Measurements from ENCODE around the gene ARL6IP1. TPM values are rescaled to one million over a fixed set of nuclear protein-coding genes. Genes with fewer than 3 reads are reported as not detected.
"Not testable (repeated sequence)": the region's sequence is repeated elsewhere in the genome, so short reads cannot be mapped to it uniquely, and the experiment has no call there.

Gene ARL6IP1
- polyA plus RNA-seq, 1 of the 3 experiments (the other 2 are of a cell fraction), result 95.8 TPM

GRCh38 chr16:18774651-18775050 is 26.7 kb downstream of the ARL6IP1 start:
- H3K9ac ChIP-seq; POLR2A ChIA-PET; H4K20me1 ChIP-seq (ENCODE audit: insufficient read depth); H3F3A ChIP-seq (replicated peaks; ENCODE audit: insufficient read depth); H3K79me2 ChIP-seq (ENCODE audit: insufficient read depth); DNase-seq; H3K4me2 ChIP-seq; H3K9me2 ChIP-seq; H3K4me3 ChIP-seq (ENCODE audit: low read depth in 2 of 2, low read length in 1 of 2); CTCF ChIA-PET; H3K9me3 ChIP-seq; H3K27ac ChIP-seq (ENCODE audit: low read depth in 2 of 2, low read length in 1 of 2); H3K27me3 ChIP-seq (ENCODE audit: insufficient read depth); H2AFZ ChIP-seq (ENCODE audit: low read depth); H3K36me3 ChIP-seq (replicated peaks in 1 of 2; ENCODE audit: control insufficient read depth in 1 of 2, insufficient read depth in 2 of 2, low read length in 1 of 2); H3K4me1 ChIP-seq (ENCODE audit: control insufficient read depth in 1 of 2, insufficient read depth in 2 of 2, low read depth in 1 of 2, low read length in 1 of 2): not testable (repeated sequence)
- WGBS (ENCODE audit: low lambda C conversion rate), result 95% methylated on average over 4 of the region's 4 CpGs

GRCh38 chr16:18772171-18772570 is 29.2 kb downstream of the ARL6IP1 start:
- CTCF ChIA-PET; H3K4me2 ChIP-seq; H3K9me2 ChIP-seq; H3K9ac ChIP-seq; H4K20me1 ChIP-seq (ENCODE audit: insufficient read depth); H3K27me3 ChIP-seq (ENCODE audit: insufficient read depth); H2AFZ ChIP-seq (ENCODE audit: low read depth); H3F3A ChIP-seq (replicated peaks; ENCODE audit: insufficient read depth); H3K9me3 ChIP-seq; H3K27ac ChIP-seq (ENCODE audit: low read depth in 2 of 2, low read length in 1 of 2); H3K79me2 ChIP-seq (ENCODE audit: insufficient read depth); H3K36me3 ChIP-seq (replicated peaks in 1 of 2; ENCODE audit: control insufficient read depth in 1 of 2, insufficient read depth in 2 of 2, low read length in 1 of 2); POLR2A ChIA-PET; DNase-seq; H3K4me3 ChIP-seq (ENCODE audit: low read depth in 2 of 2, low read length in 1 of 2); H3K4me1 ChIP-seq (ENCODE audit: control insufficient read depth in 1 of 2, insufficient read depth in 2 of 2, low read depth in 1 of 2, low read length in 1 of 2): not testable (repeated sequence)
- 89% methylated on average over 7 of the region's 7 CpGs for WGBS (ENCODE audit: low lambda C conversion rate)

- H3K79me2 ChIP-seq (ENCODE audit: insufficient read depth); H3K9ac ChIP-seq; H3K4me2 ChIP-seq; H3K4me1 ChIP-seq (ENCODE audit: control insufficient read depth in 1 of 2, insufficient read depth in 2 of 2, low read depth in 1 of 2, low read length in 1 of 2); H3K9me3 ChIP-seq; H3K9me2 ChIP-seq; H3K36me3 ChIP-seq (replicated peaks in 1 of 2; ENCODE audit: control insufficient read depth in 1 of 2, insufficient read depth in 2 of 2, low read length in 1 of 2); POLR2A ChIA-PET; H4K20me1 ChIP-seq (ENCODE audit: insufficient read depth); H3K4me3 ChIP-seq (ENCODE audit: low read depth in 2 of 2, low read length in 1 of 2); CTCF ChIA-PET; H3K27me3 ChIP-seq (ENCODE audit: insufficient read depth); H2AFZ ChIP-seq (ENCODE audit: low read depth); H3K27ac ChIP-seq (ENCODE audit: low read depth in 2 of 2, low read length in 1 of 2); H3F3A ChIP-seq (replicated peaks; ENCODE audit: insufficient read depth); DNase-seq: not testable (repeated sequence)
- 86% methylated on average over 11 of the region's 11 CpGs for WGBS (ENCODE audit: low lambda C conversion rate)
Observed at GRCh38 chr16:18770336-18770962, 30.9 kb downstream of the ARL6IP1 start.

- not testable (repeated sequence) for H3K9me2 ChIP-seq; H3K36me3 ChIP-seq (replicated peaks in 1 of 2; ENCODE audit: control insufficient read depth in 1 of 2, insufficient read depth in 2 of 2, low read length in 1 of 2)
Observed at GRCh38 chr16:18767217-18767616, 34.1 kb downstream of the ARL6IP1 start.

GRCh38 chr16:18762713-18763112 is 38.6 kb downstream of the ARL6IP1 start:
- H3K4me3 ChIP-seq (ENCODE audit: low read depth in 2 of 2, low read length in 1 of 2); DNase-seq; POLR2A ChIA-PET; H3K4me2 ChIP-seq; H3K9me3 ChIP-seq; H3K4me1 ChIP-seq (ENCODE audit: control insufficient read depth in 1 of 2, insufficient read depth in 2 of 2, low read depth in 1 of 2, low read length in 1 of 2); CTCF ChIA-PET; H2AFZ ChIP-seq (ENCODE audit: low read depth); H4K20me1 ChIP-seq (ENCODE audit: insufficient read depth); H3K9ac ChIP-seq; H3F3A ChIP-seq (replicated peaks; ENCODE audit: insufficient read depth); H3K9me2 ChIP-seq; H3K27me3 ChIP-seq (ENCODE audit: insufficient read depth); H3K36me3 ChIP-seq (replicated peaks in 1 of 2; ENCODE audit: control insufficient read depth in 1 of 2, insufficient read depth in 2 of 2, low read length in 1 of 2); H3K27ac ChIP-seq (ENCODE audit: low read depth in 2 of 2, low read length in 1 of 2); H3K79me2 ChIP-seq (ENCODE audit: insufficient read depth): not testable (repeated sequence)
- 41% methylated on average over 3 of the region's 5 CpGs for WGBS (ENCODE audit: low lambda C conversion rate)

More at GRCh38 chr16:18767217-18767616, 34.1 kb downstream of the ARL6IP1 start:
- CTCF ChIA-PET; H3K27ac ChIP-seq (ENCODE audit: low read depth in 2 of 2, low read length in 1 of 2); H3K27me3 ChIP-seq (ENCODE audit: insufficient read depth); H3K4me3 ChIP-seq (ENCODE audit: low read depth in 2 of 2, low read length in 1 of 2); H2AFZ ChIP-seq (ENCODE audit: low read depth); DNase-seq; H3K9me3 ChIP-seq; H3F3A ChIP-seq (replicated peaks; ENCODE audit: insufficient read depth); H3K4me2 ChIP-seq; H4K20me1 ChIP-seq (ENCODE audit: insufficient read depth); POLR2A ChIA-PET; H3K79me2 ChIP-seq (ENCODE audit: insufficient read depth); H3K9ac ChIP-seq; H3K4me1 ChIP-seq (ENCODE audit: control insufficient read depth in 1 of 2, insufficient read depth in 2 of 2, low read depth in 1 of 2, low read length in 1 of 2): not testable (repeated sequence)
- WGBS (ENCODE audit: low lambda C conversion rate), result 86% methylated on average over 5 of the region's 7 CpGs
